Superior temporal gyrus (tissue), 1 donor: ENCODE results near the gene MORN1.

Source experiments
- DNase-seq: peaks from one replicate; pipeline ENCODE4 v3.0.0-alpha.2; 2016; ENCODE audit errors: extremely low spot score

The MORN1 gene

DNA sequence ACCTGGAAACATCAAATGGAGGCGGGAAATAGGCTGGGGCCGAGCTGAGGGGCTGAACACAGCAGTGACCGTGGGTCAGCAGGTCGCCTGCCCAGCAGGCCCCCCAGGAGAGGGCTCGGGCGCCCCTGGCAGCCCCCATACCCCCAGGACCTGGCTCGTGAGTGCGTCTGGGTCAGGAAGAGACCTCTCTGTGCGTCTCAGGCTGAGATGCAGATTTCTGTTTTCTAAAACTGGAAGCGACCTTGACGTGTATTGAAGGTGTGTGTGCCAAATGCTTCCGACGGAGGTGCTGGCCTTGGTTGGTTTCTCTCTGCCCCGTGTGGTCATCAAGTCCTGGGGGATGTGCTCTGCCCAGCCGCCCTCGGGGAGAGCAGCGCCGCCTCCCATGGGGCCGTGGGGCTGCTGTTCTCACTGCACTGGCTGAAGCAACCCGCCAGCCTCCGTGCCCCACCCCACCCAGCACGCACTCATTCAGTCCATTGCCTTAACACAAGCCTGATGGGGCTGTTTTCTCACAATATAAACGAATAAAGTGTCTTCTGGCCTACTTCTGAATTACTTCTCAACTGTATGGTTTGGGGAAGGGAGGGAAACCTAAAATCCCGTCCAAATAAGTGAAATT is 13.6 kb upstream of the MORN1 start:
- DNase-seq, result no peak

DNA sequence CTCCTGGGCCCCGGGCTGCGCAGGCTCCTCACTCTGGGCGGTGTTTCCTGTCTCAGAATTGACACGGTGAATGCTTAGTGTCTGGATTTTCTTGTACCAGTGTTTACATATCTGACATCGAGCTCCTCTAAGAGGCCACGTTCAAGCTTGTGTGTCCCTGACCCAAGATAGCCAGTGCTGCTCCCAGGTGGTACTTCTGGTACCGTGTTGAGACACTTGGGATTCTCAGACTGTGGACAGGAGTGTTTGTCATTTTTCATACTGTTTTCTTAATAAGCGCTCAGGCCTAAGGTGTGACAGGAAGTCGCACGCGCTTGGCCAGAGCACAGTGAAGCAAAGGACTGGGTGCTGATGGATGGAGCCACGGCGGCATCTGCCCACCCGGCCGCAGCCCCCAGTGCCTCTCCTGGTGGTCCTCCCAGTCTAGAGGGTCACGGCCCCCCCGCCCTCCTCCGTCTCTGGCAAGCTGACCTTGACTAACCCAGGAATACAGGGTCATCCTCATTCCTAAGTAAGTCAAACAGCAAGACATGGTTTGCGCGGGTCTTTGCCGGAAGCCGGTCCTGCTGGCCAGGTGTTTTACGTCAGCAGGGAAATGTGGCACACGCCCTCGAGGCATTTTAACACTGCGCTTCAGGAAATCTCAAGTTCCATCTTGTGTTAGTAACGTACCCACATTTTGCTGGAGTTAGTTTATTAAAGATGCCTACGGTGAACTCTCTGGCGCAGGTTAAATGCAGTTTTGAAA is 13.0 kb upstream of the MORN1 start:
- no peak for DNase-seq

DNA sequence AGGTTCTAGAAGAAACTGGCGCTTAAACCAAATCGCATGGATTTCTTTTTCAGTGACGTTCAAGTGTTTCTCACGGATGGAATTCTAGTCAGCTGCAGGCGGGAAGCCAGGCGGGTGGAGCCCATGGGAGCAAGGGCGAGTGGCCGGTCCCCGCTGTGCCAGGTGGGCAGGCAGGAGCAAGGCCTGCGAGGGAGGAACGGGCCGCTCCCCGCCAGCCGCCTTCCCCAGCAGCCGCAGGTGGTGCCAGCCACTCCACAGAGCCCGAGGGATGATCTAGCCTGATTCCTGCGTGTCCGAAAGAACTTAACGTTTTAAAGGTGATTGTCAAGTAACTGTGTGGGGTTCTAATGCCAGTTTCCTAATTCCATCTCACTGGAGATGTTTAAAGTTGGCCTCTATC is 11.9 kb upstream of the MORN1 start:
- DNase-seq, result no peak

DNA sequence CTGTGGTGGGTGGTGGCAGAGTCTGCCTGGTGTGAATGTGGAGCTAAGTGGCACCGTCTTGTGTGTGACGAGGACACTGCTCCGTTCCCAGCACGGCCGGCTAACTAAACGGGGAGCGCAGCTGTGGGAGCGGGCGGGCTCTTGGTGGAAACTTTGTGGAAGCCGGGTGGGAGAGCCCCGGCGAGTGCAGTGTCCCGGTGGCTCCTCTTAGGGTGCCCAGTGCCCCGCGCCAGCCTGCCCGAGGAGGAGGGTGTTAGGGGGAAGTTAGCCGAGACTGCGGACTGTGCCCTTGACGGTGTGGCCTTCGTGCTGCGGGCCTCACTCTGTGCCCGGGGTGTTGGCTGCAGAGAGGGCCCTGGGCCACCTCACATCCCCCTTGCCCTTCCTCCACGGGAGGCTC is 11.1 kb upstream of the MORN1 start:
- DNase-seq, result no peak

DNA sequence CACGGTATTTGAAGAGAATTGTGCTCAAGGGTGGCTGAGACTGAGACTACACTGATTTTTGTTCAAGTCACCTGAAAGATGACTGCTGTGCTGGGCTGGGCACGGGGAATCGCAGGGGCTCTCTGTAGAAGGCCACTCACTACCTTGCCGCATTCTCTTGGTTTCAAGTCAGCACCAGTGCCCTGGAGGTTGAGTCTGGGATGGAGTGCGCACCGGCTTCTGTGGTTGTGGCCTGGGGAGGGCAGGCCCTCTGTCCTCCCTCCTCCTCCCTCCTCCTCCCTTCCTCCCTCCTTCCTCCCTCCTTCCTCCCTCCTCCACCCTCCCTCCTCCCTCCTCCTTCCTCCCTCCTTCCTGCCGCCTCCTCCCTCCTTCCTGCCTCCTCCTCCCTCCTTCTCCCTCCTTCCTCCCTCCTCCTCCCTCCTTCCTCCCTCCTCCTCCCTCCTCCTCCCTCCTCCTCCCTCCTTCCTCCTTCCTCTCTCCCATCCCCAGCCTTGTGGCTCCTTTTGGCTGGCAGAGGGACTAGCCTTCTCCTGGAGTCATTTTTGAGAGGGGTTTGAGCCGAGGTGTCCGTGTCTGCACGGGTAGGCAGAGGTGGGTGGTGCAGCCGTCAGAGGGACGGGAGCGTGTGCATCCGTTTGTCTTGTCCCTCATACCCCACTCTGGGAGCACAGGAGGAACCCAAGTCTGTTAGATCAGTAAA is 9.7 kb upstream of the MORN1 start:
- no peak for DNase-seq

DNA sequence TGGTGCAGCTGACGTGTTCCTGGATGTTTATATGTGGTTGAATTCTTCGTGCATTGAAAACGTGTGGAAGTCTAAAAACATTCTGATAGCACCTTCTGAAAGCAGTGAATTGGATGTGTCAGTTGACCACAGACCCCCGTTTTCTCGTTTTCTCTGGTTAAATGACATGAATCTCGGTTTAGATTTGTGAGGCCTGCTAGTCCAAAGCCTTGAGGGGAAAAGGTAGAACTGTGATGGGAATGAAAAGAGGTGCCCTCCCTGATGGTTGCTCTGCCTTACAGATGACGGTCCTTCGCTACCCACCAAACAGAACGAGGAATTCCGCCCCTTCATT is 9.2 kb upstream of the MORN1 start:
- no peak for DNase-seq

DNA sequence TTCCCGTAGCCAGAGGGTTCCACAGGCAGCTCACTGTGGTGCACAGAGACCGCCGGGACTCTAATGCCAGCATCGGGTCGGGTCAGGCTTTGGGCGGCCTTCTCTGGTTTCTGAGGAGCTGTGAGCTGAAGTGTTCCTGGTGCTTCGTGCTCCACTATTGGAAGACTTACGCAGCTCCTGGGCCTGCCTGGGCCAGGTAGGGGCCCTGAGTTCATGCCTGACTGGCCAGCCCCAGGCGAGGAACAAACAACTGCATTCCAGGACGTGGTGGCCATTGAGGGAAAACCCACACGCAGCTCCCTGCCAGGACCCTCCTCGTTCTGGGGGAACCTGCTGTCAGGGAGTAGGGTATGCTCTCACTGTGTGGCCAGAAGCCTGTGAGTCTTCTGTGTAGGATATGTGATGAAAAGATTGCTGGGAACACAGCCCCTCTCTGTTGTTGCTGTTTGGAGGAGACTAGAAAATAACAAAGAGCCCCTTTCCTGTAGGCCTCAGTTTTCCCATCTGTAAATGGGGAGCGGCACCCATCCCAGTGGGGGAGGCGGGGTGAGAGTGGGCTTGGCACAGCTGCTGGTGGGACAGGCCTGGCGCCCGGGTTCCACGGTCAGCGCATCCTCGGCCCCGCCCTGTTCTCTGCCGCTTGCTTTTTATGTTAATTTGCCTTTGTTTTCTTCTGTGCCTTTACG is 8.7 kb upstream of the MORN1 start:
- DNase-seq, result no peak

DNA sequence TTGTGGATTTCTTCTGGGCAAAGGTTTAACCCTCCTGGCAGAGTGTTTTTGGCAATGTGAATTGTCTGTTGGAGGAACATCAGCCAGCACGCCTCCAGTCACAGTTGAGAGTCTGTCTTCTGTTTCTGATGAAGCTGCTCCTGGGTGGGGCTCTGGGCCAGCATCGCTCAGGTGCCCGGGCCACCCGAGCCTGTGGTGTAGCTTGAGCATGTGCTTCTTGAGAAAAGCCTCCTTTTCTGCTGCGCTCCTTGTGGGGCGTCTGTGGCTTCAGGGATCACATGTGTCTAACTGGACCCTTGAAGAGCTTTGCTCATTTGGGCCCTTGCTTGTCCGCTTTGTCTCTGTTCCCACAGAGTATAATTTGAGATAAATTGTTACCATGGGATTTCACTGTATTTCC is 7.5 kb upstream of the MORN1 start:
- no peak for DNase-seq

DNA sequence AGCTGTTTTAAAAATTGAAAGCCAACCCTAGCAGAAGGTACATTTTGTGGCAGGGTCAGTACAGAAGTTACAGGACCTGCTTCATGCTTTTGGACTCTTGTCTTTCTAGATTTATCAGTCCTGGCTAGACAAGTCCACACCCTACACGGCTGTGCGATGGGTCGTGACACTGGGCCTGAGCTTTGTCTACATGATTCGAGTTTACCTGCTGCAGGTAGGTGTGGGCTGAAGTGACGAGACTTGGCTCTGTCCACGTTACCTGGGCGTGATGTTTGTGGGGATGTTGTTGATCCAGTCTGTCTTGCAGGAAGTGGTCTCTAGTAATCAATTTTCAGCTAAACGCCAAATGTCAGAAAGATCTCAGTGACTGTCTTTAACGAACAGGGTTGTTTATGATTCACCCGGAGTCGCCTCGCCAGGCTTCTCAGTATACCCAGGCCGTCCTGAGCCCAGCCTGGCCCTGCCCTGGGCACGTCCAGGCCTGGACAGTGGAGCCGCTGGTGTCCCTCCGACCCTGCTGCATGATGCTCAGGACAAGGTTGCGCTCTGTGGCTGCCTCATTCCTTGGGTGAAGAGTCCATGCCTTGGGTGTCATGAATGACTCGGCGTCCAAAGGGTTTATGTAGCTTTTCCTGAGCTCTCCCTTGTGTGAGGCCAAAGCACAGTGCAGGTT is 5.8 kb upstream of the MORN1 start:
- no peak for DNase-seq

DNA sequence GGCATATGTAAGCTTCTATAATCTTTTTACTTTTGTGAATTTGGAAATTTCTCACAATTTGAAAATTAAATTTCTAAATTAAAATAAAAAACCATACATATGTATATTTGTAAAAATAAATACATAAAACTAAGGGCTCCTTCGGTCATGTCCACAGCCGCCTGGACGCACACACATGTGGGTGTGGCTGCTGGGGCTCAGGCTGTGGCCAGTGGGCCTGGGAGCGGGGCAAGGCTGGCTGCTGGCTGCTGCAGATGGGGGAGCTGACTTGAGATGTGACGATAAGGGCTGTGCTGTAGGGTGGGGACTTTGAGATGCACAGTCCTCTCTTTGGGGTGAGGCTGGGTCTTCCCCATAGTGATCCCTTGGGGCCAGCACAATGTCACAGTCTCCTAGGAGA is 5.1 kb upstream of the MORN1 start:
- DNase-seq, result no peak

DNA sequence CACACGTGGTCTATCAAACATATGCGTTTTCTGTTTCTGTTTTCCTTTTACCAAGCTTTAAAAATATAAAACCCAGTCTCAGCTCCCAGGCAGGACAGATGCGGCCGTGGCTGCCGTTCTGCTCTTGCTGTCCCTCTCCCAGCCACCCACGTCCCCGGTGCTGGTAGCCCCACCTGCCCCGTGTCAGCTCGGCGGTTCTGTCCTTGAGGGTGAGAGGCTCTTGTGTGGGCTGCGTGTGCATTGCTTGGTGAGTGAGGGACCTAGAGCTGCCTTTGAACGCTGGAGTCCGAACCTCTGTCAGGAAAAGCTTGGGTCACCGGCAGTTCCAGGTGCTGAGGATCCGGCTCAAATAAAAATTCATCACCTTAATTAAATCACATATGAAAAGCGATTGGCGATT is 4.7 kb upstream of the MORN1 start:
- DNase-seq, result no peak

DNA sequence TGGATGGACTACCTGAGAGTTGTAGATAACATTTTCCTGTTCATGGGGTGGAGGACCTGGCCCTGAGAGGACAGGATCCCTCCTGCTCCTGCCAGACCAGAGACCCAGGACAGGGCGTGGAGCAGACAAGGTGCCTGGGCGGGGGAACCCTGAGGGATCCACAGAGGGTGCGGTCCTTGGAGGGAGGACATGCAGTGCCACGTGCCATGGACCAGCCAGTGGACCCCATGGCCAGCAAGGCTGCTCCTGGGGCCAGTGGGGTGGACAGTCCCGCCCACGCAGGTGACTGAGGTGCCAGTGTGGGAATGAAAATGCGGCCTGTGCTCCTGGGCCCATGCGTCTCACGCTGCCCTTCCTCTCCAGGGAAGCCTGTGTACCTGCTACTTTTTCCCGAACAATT is 3.9 kb upstream of the MORN1 start:
- no peak for DNase-seq

DNA sequence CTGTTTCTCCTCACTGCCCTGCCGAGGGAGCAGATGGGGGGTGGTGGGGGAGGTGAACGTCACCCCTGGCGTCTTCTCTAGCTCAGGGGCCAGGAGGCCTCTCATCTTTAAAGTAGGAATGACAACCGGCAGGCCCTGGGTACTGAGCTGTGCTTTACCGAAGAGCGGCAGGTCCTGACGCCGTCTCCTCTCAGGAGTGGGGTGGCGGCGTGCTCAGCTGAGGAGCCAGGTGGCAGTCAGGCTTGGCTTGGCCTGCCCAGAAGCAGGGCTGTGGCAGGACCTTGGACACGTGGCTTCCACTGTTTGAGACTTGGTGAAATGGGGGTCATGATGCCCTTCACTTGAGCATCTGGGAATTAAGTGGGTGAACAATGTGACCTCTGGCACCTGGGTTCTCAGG is 3.4 kb upstream of the MORN1 start:
- no peak for DNase-seq

DNA sequence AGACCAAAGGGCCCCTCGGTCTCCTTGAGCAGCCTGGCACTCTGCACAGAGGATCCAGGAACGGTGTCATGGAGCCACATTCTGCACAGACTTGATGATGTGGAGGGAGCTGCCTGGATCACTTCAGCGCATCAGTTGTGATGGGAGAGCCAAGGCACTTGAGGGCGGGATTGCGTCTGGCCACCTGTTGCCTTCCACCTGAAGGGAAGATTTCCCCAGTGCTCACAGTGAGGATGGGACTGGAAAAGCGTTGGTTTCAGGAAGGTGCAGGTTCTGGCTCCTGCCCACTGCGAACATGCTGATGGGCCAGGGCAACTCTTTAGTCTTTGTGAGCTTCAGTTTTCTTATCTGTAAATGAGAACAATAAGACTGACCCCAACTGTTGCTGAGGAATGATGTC is 2.9 kb upstream of the MORN1 start:
- no peak for DNase-seq

DNA sequence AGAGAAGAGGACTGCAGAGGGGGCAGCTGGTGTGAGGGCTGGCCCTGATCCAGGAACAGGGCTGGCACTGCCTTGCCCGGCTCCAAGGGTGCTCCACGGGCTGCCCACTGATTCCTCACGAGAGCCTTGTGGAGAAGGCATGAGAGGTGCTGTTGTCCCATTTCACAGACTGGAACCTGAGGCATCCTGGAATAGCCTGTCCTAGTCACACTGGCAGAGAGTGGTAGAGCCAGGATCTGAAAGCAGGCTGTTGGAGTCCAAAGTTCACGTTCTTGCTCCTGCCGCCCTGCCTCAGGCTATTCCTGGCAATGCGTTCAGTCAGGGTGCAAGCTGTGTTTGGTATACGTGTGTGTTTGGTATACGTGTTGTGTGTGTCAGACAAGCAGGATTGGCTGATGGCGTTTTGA is 2.1 kb upstream of the MORN1 start:
- DNase-seq, result no peak

DNA sequence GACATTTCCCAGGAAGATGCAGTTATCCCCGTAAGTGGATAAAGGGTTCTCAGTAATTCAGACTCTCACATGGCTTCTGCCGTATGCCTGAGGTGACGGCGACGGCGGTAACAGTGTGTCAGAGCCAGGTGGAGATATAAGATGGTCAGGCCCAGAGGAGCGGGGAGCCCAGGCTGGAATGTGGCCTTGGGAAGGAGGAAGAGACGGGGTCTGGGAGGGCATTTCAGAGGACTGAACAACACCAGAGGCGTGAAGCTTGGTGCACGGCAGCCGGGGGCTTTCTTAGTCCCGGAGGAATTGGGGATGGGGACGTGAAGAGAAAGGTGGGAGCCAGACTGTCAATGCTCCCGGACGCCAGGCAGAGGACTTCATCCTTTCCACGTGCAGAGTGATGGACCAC is 1.3 kb upstream of the MORN1 start:
- DNase-seq, result no peak

DNA sequence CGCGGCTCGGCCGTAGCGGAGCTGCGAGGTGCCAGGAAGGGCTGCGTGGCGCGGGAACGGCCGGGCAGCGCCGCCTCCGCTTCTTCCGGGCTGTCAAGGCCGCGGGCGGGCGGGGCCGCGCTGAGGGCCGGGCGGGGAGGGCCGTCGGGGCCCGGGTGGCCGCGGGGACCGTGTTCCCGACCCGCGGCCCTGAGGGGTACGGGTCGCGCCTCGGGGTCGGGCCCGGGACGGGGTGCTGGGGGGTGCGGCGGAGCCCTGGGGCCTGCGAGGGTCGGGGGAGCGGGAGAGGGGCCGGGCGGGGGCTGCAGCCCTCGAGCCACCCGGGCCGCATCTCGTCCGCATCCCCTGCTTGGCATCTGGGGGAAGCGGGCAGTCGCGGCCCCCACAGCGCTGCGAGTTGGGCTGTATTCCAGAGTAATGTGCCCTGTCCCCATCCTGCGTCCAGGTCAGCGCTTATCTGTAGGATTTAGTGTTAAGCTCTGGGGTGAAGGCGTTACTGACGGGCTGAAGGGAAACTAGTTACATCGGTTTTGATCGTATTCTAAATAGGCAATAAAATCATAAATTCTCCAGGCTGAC is 666 bp upstream of the MORN1 start:
- DNase-seq, result no peak

DNA sequence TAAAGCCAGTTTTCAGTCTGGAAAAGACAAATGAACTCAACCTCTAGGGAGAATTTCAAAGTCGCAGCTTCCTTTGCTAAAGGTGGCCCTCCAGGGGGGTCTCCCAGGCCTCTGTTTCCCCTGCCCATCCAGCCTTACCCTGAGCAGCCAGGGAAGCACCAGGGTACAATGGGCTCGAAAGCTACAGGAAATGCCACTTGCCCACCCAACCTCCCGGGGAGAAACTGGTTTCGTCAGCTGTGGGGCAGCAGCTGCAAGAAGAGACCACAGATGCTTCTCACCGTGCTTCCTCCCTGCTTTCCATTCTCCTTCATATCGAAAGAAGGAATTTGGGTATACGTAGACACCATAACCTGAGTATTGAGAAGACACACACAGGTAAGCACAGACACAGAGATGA is 1.7 kb downstream of the MORN1 start:
- DNase-seq, result no peak

DNA sequence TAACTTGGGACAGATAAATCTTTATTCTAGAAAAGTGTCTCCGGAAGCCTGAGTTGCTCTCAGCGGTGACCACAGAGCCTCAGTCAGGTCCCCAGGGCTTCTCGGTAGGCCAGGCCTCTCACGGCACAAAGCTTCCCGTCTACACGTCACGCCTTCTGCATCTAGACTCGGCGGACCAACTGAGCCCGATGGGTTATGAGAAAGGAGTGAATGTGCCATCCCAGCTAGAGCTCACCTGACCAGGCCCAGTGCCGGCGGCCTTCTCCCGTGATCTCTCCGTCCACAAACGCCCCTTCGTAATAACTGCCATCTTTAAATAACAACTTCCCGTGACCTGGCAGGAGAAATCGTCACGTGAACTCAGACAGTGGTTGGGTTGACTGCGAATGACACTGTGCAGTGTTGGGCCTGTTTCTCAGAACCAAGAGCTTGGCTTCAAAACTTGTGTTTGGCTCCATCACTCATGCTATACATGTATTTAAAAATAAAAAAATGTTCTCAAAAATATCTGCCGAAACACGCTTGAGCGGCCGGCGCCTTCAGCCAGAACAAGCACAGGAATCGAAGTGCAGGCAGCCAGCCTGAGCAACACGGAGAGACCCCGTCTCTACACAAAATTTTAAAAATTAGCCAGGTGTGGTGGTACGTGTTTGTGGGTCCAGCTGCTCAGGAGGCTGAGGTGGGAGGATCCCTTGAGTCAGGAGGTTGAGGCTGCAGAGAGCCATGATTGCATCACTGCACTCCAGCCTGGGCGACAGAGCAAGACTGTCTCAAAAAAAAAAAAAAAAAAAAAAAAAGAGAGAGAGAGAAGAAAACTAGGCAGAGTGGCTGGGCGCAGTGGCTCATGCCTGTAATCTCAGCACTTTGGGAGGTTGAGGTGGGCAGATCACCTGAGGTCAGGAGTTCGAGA is 3.1 kb downstream of the MORN1 start:
- DNase-seq, result no peak

DNA sequence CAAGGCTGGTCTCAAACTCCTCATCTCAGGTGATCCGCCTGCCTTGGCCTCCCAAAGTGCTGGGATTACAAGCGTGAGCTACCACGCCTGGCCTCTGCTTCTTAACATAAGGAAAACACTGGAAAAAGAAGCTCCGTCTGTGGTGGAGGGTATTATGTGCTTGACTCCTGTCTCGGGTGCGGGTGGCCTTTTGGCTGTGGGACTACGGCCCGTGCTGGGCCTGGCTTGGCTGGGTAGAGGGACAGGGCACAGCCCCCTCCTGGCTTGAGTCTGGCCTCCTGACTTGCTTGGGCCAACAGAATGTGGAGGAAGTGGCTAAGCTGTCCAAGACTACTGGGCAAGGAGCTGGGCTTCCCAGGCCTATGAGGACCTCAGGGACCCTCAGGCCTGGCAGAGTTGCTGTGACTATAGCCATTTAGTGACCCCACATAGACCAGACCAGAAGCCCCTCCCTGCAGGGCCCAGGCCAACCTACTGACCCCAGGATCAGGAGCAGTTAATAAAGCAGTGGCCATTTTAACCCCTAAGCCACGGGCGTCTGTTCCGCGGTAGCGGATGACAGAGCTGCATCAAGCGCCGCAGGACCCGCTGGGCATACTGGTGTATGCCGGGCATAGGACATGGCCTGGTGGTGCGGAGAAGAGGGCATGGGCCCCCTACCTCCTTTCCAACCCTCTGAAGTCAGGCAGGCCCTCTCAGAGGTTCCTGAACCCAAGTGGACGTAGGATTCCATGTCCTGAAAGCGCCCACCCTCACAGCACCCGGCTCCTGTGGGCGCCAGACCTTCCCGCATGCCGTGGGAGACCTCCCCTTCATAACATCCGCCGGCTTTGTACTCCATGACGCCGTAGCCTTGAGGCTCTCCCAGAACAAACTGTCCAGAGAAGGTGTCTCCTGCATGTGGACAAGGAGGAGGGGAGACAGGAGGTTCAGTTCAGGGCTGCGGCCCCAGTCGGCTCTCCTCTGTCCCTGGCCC is 4.4 kb downstream of the MORN1 start:
- no peak for DNase-seq
